ENCODE results near the gene ZNFX1. TPM values are rescaled to one million over a fixed set of nuclear protein-coding genes. Genes with fewer than 3 reads are reported as not detected.
A peak's percentile ranks its signal among the peaks of the same experiment; 100 is the strongest.

Gene ZNFX1
- total RNA-seq, 1 experiment from 2014 or later, result 11.0 TPM

DNA sequence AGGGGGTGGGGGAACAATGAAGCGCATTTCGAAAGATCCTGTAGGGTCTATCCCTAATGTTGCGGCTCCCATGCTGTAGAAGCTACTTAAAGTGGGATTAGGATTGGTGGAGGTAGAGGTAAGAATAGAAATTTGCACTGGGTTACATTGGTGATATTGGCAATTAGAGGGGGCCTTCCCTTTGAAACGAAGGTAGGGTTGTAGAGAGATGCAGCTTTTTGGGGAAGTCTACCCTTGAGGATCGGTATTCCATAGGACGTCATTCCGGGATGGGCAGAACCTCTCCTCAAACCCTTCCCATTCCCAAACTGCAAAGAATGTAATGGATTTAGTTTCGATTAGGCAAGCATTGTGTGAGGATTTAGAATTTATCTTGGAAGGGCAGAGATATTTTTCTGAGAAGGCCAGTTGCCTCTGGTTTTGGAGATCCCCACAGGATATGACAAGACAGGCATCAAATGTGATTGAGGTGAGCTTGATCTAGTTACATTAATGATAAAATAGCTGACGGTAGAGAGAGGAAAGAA lies 5.4 kb upstream of the ZNFX1 start:
- H3K27me3 Mint-ChIP-seq (ENCODE audit: low read depth), result no peaks in the 10 kb centered on the region; the same call in 1 of the 2 replicates
- peaks cover 81% of the 10 kb centered on the region for H3K4me1 Mint-ChIP-seq
- ChIA-PET POLR2A (interaction anchor here (0.6 to 1.3 kb wide), 4 partner anchors 8 to 1665 kb away, joined by 3 to 5 read pairs (median 4); no protein-coding TSS in a partner anchor), CTCF (interaction anchor here (3.7 kb wide), 1 partner anchor 37 kb away, joined by 15 read pairs; no protein-coding TSS in a partner anchor)
- H3K36me3 Mint-ChIP-seq, result peaks cover 100% of the 10 kb centered on the region
- H3K9me3 Mint-ChIP-seq, result peaks cover 3% of the 10 kb centered on the region; the same call in 1 of the 2 replicates
- ATAC-seq, result no peak
- peak overlapping the region; percentile 95 for H3K27ac Mint-ChIP-seq
- H3K4me3 Mint-ChIP-seq, result peak overlapping the region; percentile 100
- DNase-seq (ENCODE audit: low spot score), result no peak
- TF ChIP-seq CBFB (CRISPR knock-in tag; IDR thresholded peaks at IDR 0.05; ENCODE audit: low read depth) (no peak), ARID4B (CRISPR knock-in tag; IDR thresholded peaks at IDR 0.05; ENCODE audit: borderline replicate concordance) (no peak), GTF2I (CRISPR knock-in tag; conservative IDR thresholded peaks at IDR 0.05) (no peak), MYBL2 (CRISPR knock-in tag; IDR thresholded peaks at IDR 0.05) (0 out of 2 replicates have a peak, but pooled peaks have one; percentile 7), EMX1 (CRISPR knock-in tag; IDR thresholded peaks at IDR 0.05) (peak; percentile 86), ETV6 (CRISPR knock-in tag; IDR thresholded peaks at IDR 0.05) (no peak), E2F1 (CRISPR knock-in tag; IDR thresholded peaks at IDR 0.05) (no peak), ESRRA (CRISPR knock-in tag; IDR thresholded peaks at IDR 0.05; ENCODE audit: borderline replicate concordance) (no peak), E2F4 (CRISPR knock-in tag; IDR thresholded peaks at IDR 0.05; ENCODE audit: borderline replicate concordance, low read depth) (no peak), NR3C1 (CRISPR knock-in tag; conservative IDR thresholded peaks at IDR 0.05; ENCODE audit: low read depth) (no peak), ZNF416 (CRISPR knock-in tag; IDR thresholded peaks at IDR 0.05) (0 out of 2 replicates have a peak, but pooled peaks have one; percentile 6), PREB (CRISPR knock-in tag; IDR thresholded peaks at IDR 0.05; ENCODE audit: borderline replicate concordance) (no peak), CREB1 (CRISPR knock-in tag; IDR thresholded peaks at IDR 0.05) (no peak), KAT7 (CRISPR knock-in tag; IDR thresholded peaks at IDR 0.05; ENCODE audit: borderline replicate concordance) (no peak), GABPB1 (CRISPR knock-in tag; IDR thresholded peaks at IDR 0.05) (no peak), ZNF671 (CRISPR knock-in tag; IDR thresholded peaks at IDR 0.05) (peak; percentile 75)
- TF ChIP-seq, protein P1, sequence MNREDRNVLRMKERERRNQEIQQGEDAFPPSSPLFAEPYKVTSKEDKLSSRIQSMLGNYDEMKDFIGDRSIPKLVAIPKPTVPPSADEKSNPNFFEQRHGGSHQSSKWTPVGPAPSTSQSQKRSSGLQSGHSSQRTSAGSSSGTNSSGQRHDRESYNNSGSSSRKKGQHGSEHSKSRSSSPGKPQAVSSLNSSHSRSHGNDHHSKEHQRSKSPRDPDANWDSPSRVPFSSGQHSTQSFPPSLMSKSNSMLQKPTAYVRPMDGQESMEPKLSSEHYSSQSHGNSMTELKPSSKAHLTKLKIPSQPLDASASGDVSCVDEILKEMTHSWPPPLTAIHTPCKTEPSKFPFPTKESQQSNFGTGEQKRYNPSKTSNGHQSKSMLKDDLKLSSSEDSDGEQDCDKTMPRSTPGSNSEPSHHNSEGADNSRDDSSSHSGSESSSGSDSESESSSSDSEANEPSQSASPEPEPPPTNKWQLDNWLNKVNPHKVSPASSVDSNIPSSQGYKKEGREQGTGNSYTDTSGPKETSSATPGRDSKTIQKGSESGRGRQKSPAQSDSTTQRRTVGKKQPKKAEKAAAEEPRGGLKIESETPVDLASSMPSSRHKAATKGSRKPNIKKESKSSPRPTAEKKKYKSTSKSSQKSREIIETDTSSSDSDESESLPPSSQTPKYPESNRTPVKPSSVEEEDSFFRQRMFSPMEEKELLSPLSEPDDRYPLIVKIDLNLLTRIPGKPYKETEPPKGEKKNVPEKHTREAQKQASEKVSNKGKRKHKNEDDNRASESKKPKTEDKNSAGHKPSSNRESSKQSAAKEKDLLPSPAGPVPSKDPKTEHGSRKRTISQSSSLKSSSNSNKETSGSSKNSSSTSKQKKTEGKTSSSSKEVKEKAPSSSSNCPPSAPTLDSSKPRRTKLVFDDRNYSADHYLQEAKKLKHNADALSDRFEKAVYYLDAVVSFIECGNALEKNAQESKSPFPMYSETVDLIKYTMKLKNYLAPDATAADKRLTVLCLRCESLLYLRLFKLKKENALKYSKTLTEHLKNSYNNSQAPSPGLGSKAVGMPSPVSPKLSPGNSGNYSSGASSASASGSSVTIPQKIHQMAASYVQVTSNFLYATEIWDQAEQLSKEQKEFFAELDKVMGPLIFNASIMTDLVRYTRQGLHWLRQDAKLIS (CRISPR knock-in tag; IDR thresholded peaks at IDR 0.05; ENCODE audit: borderline replicate concordance), result no peak
- TF ChIP-seq, protein P2, sequence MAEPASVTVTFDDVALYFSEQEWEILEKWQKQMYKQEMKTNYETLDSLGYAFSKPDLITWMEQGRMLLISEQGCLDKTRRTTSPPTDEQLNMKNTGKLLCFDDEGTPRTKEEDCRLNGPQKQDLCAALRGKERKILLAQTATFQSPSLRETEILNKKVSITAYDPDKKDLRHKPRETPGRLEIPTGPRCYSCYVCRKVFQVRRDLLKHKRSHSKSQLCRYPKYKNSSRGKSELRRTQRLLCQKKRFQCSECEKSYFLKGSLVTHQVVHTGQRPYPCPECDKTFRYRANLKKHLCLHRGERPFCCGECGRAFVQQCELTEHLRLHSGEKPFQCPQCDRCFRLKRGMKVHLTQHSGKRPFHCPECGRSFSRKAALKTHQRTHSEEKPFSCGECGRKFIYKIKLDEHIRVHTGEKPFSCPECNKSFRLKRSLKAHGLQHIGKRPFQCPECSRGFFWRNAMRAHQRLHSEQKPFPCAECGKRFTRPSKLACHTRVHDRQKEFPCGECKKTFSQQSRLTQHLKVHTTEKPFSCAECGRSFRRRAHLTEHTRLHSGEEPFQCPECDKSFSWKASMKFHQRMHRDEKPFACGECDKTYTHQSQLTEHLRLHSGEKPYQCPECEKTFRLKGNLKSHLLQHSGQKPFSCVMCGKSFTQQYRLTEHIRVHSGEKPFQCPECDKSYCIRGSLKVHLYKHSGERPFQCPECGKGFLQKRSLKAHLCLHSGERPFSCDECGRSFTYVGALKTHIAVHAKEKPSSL (CRISPR knock-in tag; conservative IDR thresholded peaks at IDR 0.05), result peak; percentile 32; the same call in 1 of the 2 replicates
- TF ChIP-seq, protein P3, sequence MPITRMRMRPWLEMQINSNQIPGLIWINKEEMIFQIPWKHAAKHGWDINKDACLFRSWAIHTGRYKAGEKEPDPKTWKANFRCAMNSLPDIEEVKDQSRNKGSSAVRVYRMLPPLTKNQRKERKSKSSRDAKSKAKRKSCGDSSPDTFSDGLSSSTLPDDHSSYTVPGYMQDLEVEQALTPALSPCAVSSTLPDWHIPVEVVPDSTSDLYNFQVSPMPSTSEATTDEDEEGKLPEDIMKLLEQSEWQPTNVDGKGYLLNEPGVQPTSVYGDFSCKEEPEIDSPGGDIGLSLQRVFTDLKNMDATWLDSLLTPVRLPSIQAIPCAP (CRISPR knock-in tag; IDR thresholded peaks at IDR 0.05), result no peak

Data from WTC11 (cell line).